HG02763 (cell line): Measurements from ENCODE around the gene MBNL3.
A peak's percentile ranks its signal among the peaks of the same experiment; 100 is the strongest.

ENCODE experiments used
- ATAC-seq: cut with Tn5 transposase; IDR thresholded peaks from one replicate; pipeline ENCODE4 v1.9.1; 2021; ENCODE audit warnings: mild to moderate bottlenecking, moderate library complexity; ENCODE audit not compliant: unreplicated experiment

Gene MBNL3, protein sequence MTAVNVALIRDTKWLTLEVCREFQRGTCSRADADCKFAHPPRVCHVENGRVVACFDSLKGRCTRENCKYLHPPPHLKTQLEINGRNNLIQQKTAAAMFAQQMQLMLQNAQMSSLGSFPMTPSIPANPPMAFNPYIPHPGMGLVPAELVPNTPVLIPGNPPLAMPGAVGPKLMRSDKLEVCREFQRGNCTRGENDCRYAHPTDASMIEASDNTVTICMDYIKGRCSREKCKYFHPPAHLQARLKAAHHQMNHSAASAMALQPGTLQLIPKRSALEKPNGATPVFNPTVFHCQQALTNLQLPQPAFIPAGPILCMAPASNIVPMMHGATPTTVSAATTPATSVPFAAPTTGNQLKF

DNA sequence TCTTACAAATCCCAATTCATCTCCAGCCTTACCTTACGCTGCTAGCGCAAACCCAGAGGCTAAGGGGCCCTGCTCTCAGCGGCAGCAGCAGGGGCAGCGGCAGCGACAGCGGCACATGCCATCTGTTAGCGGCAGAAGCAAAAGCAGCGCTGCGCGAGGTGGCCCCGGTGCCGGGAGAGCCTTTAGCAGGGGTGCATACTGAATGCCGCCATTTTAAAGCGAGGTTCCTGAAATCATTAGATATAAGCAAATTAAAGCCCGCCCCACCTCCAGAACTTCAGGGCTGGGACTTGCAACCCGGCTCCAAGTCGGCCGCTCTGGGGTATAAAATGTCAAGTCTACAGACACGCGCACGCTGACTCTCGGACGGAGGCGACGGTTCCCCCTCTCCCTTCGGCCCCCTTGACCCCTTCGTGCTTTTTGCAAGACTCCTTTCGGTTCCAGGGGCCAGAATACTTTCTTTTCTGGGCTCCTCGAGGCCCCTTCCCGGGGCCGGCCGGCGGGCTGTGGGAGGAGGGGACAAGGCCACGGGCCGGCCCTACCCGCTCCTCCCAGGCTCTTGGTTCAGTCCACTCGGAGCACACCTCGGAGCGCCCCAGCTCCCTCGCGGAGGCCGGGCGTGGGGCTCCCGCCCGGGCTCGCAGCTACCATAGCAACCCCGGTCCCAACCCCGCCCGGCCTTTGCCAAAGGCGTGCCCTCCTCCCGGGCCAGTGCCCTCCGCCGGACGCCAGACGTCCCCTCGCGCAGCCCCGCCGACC lies at the start of gene MBNL3:
TSS of gene MBNL3 (minus strand) at position 220 of the 759 bp plus-strand sequence. CDS start 49,427 bp downstream, outside the sequence.
- ATAC-seq = peak; percentile 55

DNA sequence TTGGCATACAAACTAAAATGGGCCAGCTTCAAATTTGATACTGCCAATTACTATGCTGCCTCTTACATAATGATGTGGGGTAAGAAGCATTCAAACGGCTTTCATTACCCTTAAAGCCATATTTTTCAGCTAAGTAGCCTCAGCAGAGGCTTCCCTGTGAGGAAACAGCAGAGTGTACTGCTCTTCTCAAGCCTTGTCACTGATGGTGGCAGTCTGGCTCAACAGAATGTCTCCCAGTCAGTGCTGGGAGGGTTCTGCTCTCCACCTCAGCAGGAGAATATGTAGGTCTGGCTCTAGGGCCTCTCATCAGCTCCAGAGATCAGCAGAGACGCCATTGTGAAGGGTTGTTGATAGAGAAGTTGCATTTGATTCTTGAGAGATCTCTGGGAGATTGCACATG lies 44.6 kb upstream of the MBNL3 start:
- ATAC-seq = no peak

DNA sequence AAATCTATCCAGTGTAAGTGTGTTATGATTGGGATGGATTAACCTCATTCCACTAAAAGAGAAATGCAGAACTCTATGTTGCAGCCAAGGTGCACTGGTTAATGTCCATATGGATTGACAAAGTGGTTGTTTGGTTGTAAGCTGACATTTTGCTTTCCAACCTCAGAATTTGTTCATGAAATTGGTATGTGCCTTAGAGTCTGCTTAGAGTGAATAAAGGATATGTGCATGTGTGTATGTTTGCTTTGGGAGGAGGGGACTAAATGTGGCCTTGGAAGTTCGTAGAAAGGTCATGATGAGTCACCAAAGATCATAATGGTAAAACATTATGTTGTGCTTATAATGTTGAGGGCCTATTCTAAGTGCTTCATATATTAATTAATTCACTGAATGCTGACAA lies 44.1 kb upstream of the MBNL3 start:
- no peak for ATAC-seq

DNA sequence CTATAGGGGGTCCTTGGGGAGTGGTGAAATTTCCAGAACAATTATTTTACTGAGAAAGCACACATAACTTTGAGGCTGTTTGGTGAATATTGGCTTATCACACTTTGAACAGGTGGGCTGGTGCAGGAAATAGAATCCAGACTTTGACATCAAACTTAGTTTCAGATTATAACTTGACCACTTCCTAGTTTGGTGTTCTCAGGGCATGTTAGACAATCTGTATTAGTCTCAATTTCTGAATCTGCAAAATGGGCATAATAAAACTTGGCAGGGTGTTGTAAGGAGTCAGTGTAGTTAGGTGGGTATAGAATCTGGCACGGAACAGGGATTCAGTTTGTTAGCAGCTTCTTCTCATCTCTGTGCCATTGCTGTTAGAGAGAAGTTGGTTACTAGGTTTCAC lies 43.3 kb upstream of the MBNL3 start:
- no peak for ATAC-seq

DNA sequence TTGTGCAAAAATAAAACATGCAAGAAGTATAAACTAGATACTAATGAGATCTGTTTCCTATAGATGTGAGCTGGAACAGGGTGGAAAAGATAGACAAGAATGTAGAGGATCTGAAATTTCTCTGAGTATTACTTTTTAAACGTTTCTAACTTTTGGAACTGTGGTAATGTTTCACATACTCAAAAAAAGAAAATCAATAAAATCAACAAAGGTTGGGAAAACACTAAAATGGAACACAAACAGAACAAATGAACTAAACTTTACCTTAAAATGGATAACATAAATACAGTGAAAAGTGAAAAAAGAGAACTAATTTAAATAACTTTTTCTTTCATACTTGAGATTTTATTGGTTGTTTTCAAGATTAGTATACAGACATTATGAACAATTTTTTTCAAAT lies 32.0 kb upstream of the MBNL3 start:
- no peak for ATAC-seq

DNA sequence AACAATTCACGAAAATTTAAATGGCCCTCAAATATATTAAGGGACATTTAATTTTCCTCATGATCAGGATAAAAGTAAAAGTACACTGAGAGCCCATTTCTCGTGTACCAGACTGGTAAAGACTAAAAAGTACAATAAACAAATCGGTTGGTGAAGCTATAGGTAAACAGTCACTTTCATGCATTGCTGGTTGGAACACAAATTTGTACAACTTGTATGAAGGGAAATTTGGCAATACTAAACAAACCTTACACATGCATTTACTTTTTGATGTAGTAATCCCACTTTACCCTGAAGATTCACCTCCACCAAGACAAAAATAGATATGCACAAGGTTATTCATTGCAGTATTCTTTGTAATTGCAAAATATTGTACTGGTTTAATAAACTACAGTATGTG lies 31.4 kb upstream of the MBNL3 start:
- ATAC-seq = no peak

DNA sequence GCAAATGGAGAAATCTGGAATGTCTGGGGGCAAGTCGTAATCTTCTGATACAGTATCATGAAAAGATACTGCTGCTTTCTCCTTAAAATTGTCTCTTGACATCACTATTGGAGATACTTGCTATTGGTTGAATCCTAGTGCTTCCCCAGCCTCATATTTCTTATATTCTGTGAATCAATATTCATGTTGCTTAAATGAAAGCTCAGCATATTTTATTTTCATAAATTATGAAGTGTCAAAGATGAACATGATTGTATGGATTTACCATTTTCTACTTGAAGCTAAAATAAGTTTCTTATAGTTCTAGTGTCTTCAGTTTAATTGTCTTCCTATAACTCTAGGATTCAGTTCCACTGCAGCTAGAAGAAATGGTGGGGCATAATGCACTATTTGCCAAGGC lies 29.6 kb upstream of the MBNL3 start:
- no peak for ATAC-seq

DNA sequence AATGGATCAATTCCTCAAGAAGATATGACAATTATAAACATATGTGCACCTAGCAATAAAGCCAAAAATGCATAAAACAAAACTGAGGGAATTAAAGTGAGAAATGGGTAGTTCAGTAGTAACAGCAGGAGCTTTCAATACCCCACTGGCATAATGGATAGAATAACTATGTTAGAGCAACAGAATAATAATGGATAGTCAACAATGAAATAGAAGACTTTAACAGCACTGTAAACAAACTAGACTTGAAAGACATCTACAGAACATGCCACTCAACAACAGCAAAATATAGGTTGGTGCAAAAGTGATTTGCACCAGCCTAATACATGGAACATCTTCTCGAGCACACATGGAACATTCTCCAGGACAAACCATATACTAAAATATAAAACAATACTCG lies 20.0 kb upstream of the MBNL3 start:
- ATAC-seq = no peak

DNA sequence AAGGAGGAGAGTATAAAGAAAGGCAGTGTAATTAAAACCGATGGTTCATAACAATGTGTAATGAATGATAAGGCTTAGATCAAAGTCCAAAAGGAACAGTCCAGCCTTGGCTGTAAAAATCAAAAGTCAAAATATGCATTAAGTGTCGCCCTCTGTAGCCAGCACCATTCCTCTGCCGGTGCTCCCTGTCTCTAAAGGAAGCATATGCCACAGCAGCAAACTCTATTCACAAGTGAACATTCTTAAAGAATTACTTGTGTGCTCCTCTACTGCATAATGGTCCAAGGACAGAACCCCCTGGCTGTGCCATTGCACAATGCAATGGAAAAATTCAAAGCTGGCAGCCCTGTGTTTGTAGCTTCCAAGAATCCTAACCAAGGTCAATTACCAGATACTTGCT lies 16.3 kb upstream of the MBNL3 start:
- no peak for ATAC-seq

DNA sequence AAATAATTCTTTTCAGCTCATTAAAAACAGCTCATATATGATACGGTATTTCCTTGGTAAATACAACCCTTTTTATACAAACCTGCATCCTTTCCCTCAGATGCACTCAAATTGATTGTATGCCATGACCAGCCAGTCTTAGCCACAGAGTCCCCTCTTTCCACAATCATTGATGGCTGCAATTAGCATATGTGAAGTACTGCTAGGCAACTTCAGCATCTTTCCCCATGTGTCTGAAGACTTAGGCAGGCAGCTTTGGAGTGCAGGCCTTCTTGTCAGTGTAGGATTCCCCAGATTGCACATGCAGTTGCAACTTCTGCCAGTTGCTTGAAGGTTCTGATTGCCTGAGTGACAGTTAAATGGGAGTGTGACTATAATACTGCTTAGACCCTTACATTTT lies 15.6 kb upstream of the MBNL3 start:
- ATAC-seq = no peak

DNA sequence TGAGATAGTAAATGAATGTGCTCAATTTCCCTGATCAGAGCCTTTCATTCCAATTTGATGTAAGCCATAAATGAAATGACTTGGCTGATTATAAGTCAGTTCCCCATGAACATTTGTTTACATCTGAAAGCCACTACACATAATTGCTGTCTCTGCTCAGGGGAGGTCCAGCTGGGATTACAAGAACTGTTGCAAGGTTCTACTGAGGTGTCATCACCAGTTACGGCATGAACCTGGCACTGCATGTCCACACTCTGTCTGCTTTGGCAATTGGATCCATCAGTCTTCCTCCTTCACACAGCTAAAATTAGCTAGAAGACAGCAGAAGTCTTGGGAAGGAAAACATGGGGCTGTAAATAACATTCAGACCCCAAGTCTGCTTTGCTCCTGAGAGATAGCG lies 12.8 kb upstream of the MBNL3 start:
- no peak for ATAC-seq

DNA sequence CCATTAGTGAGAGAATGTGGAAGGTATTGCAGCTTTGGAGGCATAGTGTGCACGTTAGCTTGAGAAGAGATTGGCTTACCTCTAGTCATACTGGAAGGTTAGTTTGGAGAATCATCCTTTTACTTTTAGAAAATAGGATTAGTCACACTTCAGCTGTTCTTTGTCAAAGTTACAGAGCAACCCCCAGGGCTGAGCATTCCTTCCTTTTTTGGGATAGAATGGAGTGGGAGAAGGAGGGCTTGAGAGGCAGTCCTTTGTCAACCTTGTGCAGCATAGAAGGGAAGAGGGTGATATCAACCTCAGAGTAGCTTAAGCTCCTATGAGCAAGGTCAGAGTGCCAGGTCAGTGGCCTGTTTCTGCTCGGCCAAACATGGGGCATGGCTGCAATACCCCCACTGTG lies 8.6 kb upstream of the MBNL3 start:
- ATAC-seq = no peak

DNA sequence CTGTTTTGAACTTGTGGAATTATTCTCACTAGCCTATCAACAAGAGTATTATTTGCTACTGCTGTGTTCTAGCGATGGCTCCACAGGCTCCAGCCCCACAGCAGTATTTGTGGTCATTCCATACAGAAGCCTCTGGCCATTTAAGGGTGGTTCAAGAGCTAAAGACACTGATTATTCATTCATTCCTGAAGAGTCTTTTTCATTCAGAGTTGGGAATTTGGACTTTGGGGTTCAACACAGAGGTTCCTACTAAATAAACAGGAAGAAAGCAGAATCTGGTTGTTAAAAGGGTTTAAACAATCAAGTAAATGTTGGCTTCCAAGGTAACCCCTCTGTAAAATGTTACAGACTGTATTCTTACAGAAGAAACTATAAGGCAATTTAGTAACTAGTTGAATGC lies 4.3 kb upstream of the MBNL3 start:
- no peak for ATAC-seq

DNA sequence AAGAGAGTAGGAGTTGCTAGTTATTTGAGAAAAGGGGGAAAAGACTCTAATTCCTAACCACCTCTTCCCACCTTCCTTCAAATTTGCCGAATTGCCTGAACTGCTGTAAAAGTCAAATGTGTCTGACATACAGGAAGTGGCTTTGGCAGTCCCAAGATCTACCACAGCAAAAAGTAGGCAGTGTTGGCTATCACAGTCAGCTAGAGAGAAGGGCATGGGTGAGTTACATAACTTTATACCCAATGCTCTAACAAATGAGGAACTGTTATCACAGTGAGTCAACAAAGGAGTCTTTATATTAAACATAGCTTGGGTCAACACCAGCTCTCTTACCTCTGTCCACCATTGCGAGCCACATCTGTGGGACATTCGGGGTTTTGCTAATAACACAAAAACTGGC lies 2.4 kb upstream of the MBNL3 start:
- ATAC-seq = peak; percentile 37

DNA sequence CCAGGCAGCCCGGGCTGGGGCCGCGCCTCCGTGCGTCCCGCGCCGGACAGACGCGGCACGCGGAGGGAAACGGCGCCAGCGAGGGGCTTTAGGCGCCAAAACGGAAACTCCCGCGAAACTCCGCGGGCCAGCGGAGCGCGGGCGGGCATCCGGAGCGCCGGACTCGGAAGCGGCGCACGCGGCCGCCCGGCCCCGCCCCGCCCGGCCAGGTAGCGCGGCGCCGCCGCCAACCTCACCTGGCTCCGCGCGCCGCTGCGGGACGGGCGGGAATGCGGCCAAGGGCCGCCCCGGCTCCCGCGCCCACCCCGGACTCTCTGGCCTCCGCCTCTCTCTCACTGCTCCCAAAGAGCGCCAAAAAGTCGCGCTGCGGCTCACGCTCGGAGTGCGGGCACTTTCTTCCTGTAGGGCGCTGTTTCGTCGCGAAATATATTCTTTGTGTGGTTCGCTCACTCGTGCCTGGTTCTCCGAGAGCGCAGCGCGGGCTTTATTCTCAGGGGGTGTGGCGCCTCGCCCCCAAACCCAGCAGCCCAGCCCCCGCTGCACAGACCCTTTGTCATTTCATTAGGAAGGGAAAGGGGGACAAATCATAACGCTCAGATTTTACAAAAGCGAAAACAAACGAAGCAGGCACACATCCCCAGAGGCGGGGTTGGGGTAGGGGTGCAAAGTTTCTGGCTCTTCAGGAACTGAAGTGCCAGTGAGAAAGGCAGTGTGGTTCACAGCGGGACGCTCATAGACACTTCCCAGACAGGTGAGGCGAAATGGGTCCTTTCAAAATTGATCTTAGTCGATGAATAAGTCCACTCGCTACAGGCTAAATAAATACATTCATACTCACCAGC lies 961 bp upstream of the MBNL3 start:
- ATAC-seq = peak; percentile 32

DNA sequence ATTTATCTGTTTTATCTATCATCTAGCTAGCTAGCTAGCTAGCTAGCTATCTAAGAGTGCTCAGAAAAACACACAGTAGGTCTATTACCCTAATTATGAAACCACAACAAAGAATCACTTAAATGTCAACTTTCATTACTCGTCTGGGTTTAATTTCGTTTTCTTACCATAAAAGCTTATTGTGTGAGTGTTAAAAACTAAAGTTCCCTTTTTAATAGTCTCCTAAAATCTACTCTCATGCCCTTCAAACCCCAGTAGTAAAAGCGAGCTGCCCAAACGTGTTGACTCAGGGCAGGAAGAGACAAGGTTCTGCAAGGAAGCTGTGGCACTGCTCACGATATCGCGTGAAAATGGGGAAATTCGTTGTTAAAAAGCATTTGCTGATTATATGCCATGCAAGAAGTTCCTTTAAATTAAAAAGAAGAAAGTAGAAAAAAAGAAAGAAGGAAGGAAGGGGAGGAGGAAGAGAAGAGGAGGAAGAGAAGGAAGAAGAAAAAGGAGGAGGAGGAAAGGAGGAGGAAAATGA lies 595 bp downstream of the MBNL3 start:
- ATAC-seq = no peak

DNA sequence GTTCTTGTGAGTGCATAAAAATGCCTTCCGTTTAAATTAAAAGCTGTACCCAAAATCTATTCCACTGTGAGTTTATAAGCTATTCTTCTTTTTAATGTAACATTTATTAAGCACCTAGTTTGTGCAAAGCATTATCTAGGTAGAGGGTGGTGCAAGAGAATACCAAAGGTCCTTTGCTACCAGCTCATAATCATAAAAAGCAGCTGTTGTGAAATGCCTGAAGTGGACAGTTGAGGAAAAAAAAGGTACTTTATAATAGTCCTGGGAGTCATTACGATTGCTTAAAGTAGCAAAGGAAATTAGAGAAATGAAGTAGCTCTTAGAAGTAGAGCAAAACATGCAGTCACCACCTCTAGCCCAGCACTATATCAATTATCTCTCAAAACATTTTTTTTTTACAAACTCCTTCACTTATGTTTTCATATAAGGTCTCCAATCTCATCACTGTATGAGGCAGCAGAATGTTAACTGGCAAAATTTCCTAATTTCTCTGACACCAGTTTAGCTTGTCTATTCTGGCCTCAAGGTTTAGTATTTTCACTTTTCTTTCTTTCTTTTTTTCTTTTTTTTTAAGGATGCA lies 2.1 kb downstream of the MBNL3 start:
- no peak for ATAC-seq

DNA sequence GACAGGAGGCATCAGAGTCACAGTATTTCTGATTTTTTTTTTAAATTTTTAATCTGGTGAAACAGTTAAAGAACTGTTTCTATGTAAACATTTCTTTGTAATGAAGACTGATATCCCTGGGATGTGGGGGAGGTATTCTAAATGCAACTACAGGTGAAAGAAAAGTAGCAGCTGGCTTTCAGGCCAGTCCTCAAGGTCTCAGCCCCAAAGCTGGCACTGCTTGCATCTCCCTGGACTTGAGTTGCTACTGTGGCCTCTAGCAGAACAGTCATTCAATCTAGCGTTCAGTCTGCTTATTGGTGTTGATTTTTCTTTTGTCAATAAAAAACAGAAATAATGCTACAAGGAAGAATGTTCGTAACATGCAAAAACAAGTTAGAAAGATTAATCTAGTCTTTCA lies 4.9 kb downstream of the MBNL3 start:
- no peak for ATAC-seq

DNA sequence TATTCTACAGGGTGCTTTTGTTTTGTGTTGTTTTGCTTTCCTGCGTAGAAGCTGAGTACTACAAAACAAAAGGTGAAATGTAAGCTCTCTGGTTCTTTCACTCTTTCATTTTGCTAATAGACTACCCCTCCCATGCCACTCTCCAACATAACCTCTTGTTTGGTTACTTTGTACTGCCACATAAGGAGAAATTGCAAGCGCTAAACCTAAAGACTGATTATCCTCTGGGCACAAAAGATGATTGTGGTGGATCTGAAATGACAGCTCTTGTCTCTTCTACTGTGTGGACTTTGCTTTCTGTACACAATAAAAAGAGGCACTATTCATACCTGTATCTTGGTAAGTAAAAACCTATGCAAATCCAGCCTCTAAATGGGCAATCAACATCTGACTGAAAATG lies 5.3 kb downstream of the MBNL3 start:
- no peak for ATAC-seq

DNA sequence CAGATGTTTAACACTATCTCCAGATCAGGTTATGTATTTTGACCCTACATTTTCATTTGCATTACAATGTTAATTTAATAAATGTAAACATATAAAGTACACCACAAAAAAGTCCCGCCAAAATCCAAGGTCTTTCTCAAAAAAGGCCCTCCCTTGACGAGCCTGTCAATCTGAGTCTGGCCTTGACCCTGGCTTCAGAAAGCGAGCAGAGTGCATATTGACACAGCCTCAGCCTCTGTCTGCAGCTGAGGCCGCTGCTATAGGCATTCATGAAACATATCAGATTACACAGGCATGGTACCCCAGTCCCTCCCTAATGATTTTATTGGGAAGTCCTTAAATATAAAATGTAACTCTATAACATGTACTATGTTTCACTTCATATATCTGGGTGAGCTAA lies 6.2 kb downstream of the MBNL3 start:
- no peak for ATAC-seq

DNA sequence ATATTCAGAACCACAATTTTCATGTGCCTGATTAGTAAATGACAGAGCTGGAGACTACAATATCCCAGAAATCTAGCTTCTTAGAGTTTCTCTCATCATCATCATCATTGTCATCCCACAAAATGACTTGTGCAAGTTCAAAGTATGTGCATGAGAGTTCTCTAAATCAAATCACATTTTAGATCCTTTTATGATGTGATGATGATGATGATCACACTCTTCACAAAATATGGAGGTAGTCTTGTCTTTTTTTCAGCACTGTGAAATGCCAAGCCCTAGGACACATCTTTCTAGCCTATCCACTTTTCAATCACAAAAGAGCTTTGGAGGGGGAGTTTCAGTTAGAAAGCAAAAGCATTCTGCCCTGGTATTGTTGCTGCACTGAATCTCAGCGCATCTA lies 7.4 kb downstream of the MBNL3 start:
- ATAC-seq = no peak
